GM20431 (cell line): ENCODE data around the gene ZFP36L1.

Experiments used
- in situ Hi-C: fragments of 300-500 bp; cut with MseI, MboI; formaldehyde crosslinking; loops from one replicate; pipeline ENCODE4 v1.15.0; 2020; ENCODE audit warnings: low sequenced_read_pairs; ENCODE audit not compliant: unreplicated experiment

ZFP36L1 gene

GRCh38 chr14:68749487-68750475, 43.1 kb downstream of the ZFP36L1 start:
- in situ Hi-C loops: no loop called here

GRCh38 chr14:68748691-68749090, 44.2 kb downstream of the ZFP36L1 start:
- in situ Hi-C loops: no loop called here

GRCh38 chr14:68748260-68748659, 44.6 kb downstream of the ZFP36L1 start:
- in situ Hi-C loops: no loop called here

GRCh38 chr14:68747393-68747792, 45.5 kb downstream of the ZFP36L1 start:
- in situ Hi-C loops: no loop called here

- in situ Hi-C loops: no loop called here
These were observed 48.3 kb downstream of the ZFP36L1 start for GRCh38 chr14:68744613-68745012.

- in situ Hi-C loops: no loop called here
These were observed 50.9 kb downstream of the ZFP36L1 start for GRCh38 chr14:68741839-68742470.

GRCh38 chr14:68741477-68741791, 51.4 kb downstream of the ZFP36L1 start:
- in situ Hi-C loops: no loop called here

GRCh38 chr14:68740788-68741476, 51.9 kb downstream of the ZFP36L1 start:
- in situ Hi-C loops: no loop called here

- in situ Hi-C loops: no loop called here
These were observed 53.2 kb downstream of the ZFP36L1 start for GRCh38 chr14:68739701-68740100.

- in situ Hi-C loops: no loop called here
These were observed 54.3 kb downstream of the ZFP36L1 start for GRCh38 chr14:68738559-68738958.
